GM12878 (cell line): ENCODE results near the gene ANKRD11.
"Not testable (repeated sequence)": the region's sequence is repeated elsewhere in the genome, so short reads cannot be mapped to it uniquely, and the experiment has no call there.

Experiments
- CREM ChIP-seq: IDR thresholded peaks from 2 replicates; pipeline ENCODE4 v1.6.1; 2014; ENCODE audit warnings: antibody characterized with exemption, low read depth
- FOXM1 ChIP-seq: IDR thresholded peaks from 2 replicates; pipeline ENCODE4 v1.6.1; 2012; ENCODE audit warnings: low read depth, mild to moderate bottlenecking, inconsistent platforms, low read length, moderate library complexity
- GATAD2B ChIP-seq: fragments of 450-650 bp; conservative IDR thresholded peaks from 2 replicates; pipeline ENCODE4 v1.6.1; 2017; ENCODE audit warnings: low read depth, mild to moderate bottlenecking, moderate library complexity
- MEF2A ChIP-seq: IDR thresholded peaks from 2 replicates; pipeline ENCODE4 v1.6.1; 2011; ENCODE audit warnings: low read depth, mild to moderate bottlenecking, low read length, moderate library complexity; ENCODE audit not compliant: insufficient read depth
- MYC ChIP-seq: IDR thresholded peaks from 2 replicates; pipeline ENCODE4 v1.6.1; 2011; ENCODE audit warnings: mild to moderate bottlenecking, low read length, moderate library complexity, inconsistent platforms; ENCODE audit not compliant: insufficient read depth, insufficient replicate concordance, insufficient read length, severe bottlenecking
- PML ChIP-seq: IDR thresholded peaks from 2 replicates; pipeline ENCODE4 v1.6.1; 2012; ENCODE audit warnings: low read length, inconsistent platforms
- POLR2A ChIP-seq: IDR thresholded peaks from 2 replicates; pipeline ENCODE4 v1.6.1; 2011; ENCODE audit warnings: low read depth, mild to moderate bottlenecking, low read length
- TCF7 ChIP-seq: IDR thresholded peaks from 2 replicates; pipeline ENCODE4 v1.6.1; 2014; ENCODE audit warnings: antibody characterized with exemption, borderline replicate concordance
- TF ChIP-seq, protein P1 (sequence below), 3 experiments: IDR thresholded peaks in 2 of 3; conservative IDR thresholded peaks in 1 of 3; 2 replicates each; pipeline ENCODE4 v1.5.1; 2011; ENCODE audit warnings: low read depth in 3 of 3, low read length in 3 of 3, mild to moderate bottlenecking in 3 of 3, control low read depth in 2 of 3, moderate library complexity in 2 of 3, inconsistent platforms in 1 of 3, mixed read lengths in 1 of 3; ENCODE audit not compliant: control insufficient read depth in 2 of 3, insufficient read depth in 1 of 3; ENCODE audit errors: extremely low read depth in 1 of 3
- TF ChIP-seq, protein P2 (sequence below): IDR thresholded peaks from 2 replicates; pipeline ENCODE4 v1.6.1; 2011; ENCODE audit warnings: low read depth, low read length, improper control_type of control experiment, borderline replicate concordance
- TF ChIP-seq, protein P3 (sequence below): fragments of 450-650 bp; formaldehyde crosslinking; IDR thresholded peaks from 2 replicates; pipeline ENCODE4 v1.5.0; 2022; ENCODE audit warnings: mild to moderate bottlenecking, missing genetic modification characterization

DNA sequence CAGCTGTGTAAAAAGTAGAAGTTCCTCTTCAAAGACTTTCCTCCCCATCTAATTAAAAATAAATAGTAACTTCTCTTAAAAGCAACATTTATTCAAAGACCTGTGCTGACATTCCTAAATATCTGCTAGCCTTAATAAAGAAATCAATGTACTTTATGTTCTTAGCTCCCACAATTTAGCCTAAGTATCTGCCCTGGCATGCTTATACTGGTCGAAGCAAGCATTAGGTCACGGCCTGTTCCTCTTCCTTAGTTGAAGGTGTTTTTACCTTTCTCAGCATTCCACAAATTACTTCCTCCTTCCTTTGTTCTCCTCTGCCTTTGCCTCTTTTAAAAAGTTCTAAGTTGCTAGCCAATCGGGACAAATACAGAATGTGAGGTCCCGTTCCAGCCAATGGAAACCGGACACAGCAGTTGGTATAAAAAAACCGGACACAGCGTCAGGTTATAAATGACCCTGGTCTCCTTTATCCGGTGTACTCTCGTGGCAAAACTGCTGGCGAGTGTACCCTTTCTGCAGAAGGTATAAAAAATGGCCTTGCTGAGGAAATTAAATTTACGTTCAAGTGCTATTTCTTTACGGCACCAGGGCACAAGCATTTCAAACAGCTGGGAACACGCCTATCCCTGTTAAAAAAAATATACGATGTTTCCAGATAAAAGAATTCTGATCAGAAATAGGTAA is 127.7 kb downstream of the ANKRD11 start:
- not testable (repeated sequence) for TF ChIP-seq GATAD2B, POLR2A, TCF7, MEF2A, PML, CREM, FOXM1, MYC
- TF ChIP-seq, protein P1, sequence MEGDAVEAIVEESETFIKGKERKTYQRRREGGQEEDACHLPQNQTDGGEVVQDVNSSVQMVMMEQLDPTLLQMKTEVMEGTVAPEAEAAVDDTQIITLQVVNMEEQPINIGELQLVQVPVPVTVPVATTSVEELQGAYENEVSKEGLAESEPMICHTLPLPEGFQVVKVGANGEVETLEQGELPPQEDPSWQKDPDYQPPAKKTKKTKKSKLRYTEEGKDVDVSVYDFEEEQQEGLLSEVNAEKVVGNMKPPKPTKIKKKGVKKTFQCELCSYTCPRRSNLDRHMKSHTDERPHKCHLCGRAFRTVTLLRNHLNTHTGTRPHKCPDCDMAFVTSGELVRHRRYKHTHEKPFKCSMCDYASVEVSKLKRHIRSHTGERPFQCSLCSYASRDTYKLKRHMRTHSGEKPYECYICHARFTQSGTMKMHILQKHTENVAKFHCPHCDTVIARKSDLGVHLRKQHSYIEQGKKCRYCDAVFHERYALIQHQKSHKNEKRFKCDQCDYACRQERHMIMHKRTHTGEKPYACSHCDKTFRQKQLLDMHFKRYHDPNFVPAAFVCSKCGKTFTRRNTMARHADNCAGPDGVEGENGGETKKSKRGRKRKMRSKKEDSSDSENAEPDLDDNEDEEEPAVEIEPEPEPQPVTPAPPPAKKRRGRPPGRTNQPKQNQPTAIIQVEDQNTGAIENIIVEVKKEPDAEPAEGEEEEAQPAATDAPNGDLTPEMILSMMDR (IDR thresholded peaks at IDR 0.05 in 2 of 3, conservative IDR thresholded peaks at IDR 0.05 in 1 of 3; ENCODE audit: control insufficient read depth in 2 of 3, extremely low read depth in 1 of 3, insufficient read depth in 1 of 3, low read depth in 3 of 3, low read length in 3 of 3): not testable (repeated sequence)
- TF ChIP-seq, protein P2, sequence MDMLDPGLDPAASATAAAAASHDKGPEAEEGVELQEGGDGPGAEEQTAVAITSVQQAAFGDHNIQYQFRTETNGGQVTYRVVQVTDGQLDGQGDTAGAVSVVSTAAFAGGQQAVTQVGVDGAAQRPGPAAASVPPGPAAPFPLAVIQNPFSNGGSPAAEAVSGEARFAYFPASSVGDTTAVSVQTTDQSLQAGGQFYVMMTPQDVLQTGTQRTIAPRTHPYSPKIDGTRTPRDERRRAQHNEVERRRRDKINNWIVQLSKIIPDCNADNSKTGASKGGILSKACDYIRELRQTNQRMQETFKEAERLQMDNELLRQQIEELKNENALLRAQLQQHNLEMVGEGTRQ: not testable (repeated sequence)
- TF ChIP-seq, protein P3, sequence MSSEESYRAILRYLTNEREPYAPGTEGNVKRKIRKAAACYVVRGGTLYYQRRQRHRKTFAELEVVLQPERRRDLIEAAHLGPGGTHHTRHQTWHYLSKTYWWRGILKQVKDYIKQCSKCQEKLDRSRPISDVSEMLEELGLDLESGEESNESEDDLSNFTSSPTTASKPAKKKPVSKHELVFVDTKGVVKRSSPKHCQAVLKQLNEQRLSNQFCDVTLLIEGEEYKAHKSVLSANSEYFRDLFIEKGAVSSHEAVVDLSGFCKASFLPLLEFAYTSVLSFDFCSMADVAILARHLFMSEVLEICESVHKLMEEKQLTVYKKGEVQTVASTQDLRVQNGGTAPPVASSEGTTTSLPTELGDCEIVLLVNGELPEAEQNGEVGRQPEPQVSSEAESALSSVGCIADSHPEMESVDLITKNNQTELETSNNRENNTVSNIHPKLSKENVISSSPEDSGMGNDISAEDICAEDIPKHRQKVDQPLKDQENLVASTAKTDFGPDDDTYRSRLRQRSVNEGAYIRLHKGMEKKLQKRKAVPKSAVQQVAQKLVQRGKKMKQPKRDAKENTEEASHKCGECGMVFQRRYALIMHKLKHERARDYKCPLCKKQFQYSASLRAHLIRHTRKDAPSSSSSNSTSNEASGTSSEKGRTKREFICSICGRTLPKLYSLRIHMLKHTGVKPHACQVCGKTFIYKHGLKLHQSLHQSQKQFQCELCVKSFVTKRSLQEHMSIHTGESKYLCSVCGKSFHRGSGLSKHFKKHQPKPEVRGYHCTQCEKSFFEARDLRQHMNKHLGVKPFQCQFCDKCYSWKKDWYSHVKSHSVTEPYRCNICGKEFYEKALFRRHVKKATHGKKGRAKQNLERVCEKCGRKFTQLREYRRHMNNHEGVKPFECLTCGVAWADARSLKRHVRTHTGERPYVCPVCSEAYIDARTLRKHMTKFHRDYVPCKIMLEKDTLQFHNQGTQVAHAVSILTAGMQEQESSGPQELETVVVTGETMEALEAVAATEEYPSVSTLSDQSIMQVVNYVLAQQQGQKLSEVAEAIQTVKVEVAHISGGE: not testable (repeated sequence)
